GM21515 (cell line): ENCODE results near the gene OSBPL5.
"Not testable (repeated sequence)": the region's sequence is repeated elsewhere in the genome, so short reads cannot be mapped to it uniquely, and the experiment has no call there.

ENCODE experiments used
- ATAC-seq: cut with Tn5 transposase; IDR thresholded peaks from one replicate; pipeline ENCODE4 v1.9.1; 2021; ENCODE audit not compliant: unreplicated experiment

The OSBPL5 gene

DNA sequence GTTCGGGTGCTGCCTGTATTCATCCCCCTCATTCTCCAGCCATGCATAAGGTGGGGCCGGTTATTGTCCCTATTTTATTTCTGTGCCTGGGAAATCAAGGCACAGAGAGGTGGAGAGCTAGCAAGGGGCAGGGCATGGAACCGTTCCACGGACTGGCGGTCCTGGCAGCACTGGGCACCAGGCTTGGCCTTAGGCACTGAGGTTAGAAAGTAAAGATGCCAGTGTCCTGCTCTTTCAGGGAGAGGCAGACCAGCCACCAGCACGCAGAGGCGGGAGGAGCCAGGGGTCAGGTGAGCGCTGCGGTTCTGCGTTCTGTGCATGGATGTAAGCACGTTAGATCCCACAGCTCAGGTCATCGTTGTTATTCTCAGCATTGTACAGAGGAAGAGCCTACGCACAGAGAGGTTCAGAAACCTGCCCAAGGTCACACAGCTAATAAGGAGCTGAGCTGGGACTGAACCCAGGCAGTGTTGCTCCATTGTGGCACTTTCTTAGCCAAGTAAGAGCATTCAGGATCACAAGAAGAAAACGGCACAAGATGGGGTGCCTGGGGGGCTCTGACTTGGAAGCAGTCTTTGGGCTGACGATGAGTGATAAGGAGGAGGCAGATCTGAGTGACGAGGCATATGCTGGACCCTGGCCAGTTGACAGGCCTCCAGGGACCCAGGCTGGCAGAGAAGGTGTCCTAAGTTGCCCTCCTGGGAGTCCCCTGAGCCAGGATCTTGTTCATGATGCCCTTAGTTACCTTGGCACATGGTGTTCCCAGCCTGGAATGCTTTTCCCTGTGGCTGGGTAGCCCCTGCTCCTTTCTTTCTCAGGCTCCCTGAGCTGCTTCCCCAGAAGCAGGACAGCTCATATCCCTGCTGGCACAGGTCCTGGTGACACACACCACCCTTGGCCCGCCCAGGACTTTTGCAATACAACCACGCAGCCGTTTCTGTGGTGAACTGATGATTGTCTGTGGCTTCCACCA is 41.1 kb downstream of the OSBPL5 start:
- ATAC-seq = no peak

DNA sequence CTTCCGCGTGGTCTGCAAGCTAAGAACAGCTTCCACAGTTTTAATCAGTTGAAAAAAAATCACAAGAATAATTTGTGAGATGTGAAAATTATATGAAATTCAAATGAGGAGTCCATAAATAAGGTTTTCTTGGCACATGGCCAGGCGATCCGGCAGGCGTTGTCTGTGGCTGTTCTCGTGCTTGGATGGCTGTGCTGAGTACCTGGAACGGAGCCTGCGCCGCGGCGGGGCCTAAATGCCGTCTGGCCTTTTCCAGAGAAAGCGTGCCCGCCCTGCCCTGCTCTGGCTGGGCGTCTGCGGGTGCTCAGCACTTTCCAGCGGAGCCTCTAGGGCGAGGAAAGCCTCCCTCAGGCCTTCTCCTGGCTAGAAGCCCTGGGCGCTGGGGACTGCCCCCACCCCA is 41.8 kb downstream of the OSBPL5 start:
- no peak for ATAC-seq

DNA sequence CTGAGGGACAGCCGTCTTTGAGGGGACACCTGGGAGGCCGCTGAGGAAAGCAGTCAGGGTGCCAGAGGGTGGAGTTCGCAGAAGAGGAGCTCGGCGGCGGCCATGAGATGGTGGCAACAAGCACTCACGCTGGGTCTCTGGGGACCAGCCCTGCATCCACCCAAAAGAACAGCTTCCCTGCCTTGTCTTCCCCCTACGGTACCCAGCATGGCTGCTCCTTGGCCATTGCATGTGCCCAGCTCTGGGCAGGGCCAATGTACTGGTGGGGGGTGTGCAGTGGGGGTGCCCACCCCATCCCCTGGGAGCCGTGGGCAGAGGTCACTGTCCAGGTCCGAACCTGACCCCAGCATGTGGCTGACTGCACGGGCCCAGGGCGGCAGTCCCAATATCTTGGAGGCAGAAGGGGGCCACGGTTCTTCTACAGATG is 42.3 kb downstream of the OSBPL5 start:
- ATAC-seq = no peak

DNA sequence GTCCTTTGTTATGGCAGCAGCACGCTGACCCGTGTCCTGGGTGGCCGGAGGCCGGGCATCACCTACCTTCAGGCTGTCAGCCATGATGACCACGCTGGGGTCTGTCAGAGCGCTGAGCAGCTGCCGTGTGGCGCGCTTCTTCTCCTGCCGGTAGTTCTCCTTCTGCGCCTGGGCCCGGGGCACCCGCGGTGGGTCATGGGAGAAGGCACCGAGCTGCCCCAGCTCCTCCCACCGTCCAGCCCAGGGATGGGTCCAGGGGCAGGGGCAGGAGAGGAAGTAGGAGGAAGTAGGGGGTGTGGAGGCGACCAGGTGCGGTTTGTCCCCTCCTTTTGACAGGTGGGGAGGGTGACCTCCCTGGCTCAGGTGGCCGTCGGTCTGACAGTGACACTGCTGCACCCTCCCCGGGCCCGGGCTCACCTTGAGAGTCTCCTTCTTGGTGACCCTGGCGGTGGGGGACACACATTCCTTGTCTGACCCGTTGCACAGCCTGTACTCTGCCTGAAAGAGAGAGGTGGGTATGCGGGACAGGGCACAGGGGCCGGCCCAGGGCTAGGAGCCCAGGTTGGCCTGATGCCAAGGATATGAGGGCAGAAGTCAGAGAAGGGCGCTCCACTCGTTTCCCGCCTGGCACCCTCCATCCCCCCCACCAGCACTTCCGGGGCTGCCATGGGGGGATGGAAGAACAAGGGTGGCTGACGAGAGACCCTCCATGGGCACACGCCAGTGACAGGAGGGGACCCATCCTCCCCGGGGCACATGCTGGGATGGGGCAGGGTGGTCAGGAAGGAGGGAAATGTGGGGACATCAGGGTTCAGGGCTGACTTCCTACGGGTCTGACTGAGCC is 43.0 kb downstream of the OSBPL5 start:
- ATAC-seq = no peak

DNA sequence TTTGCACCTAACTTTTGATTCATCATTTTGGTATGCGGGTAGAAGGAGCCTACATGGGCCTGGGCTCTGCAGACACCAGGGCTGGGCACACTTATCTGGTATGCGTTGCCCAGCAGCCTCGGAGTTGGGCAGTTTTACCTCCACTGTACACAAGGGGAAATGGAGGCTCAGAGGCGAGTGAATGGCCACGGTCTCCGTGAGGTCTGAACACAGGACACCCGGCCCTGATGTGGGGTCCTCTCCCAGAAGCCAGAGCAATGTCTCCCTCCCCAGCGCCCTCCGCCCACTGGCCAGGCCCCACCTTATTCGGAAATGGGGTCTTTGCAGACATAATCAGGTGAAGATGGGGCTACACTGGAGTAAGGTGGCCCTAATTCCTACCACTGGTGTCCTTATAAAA is 43.7 kb downstream of the OSBPL5 start:
- ATAC-seq = no peak

DNA sequence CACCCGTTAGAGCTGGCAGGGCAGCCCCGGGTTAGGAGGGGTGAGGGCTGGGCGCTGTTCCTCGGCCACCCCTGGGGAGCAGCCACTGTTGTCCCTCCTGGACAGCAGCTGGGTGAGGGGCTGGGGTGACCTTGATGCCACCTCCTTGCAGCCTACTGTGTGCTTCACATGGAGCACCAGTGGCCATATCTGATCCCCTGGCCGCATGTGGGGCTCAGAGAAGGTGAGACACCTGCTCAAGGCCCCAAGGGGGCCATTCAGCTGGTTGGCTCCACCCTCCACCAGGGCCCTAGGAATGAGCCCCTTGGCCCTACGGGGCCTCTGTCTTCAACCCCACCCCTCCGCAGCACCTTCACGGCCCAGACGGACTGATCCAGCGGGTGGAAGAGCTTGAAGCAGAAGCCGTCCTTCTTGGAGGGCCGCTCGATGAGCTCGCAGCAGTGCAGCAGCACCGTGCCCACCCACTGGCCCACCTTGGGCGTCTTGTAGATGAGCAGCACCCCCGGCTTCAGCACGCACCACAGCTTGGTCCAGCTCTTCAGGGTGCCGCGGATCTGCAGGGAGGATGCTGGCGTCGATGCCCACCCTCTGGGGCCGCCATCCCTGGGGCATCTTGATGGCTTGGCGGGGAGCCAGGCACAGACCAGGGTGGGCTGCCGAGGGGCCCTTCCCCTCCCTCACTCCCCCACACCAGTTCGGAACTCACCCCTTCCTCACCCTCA is 44.9 kb downstream of the OSBPL5 start:
- no peak for ATAC-seq

DNA sequence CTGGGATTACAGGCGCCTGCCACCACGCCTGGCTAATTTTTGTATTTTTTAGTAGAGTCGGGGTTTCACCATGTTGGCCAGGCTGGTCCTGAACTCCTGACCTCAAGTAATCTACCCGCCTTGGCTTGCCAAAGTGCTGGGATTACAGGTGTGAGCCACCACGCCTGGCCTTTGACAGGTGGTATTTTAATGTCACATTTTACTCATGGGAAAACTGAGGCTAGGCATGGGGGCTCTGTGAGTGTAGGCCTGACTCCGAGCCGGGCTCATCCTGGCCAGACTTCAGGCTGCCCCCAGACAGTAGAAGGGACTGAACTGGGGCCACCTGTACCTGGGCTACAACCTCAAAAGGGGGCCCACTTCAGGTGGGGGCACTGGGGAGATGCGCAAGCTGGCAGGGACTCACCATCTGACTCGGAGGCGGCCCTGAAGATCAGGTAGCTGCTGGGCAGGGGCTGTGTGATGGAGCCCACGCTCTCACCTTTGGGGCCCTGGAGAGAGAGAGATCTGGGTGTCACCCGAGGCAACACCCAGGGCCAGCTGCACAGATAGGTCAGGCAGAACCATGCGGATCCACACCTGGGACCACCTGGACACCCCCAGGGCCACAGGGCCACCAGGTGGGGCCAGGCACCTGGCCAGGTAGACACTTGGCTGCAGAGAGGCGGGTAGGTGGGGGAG is 45.8 kb downstream of the OSBPL5 start:
- ATAC-seq = no peak

DNA sequence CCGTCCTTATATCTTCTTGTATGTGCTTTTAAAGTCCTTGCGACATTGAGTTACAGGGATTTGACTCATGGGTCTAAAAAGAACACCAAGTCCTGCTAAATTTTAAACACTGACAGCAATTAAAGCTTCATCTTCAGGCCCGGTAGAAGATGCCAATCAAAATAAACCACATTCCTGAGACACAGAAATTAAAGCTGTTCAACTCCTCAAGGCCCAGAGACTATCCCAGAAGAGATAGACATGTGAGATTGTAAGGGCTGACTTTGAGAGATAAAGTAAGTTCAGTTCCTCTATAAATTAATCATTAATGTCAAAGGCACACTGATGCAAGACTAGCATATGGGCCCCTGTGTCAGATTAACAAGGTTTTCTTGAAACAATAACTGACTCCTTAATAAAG is 49.8 kb downstream of the OSBPL5 start:
- no peak for ATAC-seq

DNA sequence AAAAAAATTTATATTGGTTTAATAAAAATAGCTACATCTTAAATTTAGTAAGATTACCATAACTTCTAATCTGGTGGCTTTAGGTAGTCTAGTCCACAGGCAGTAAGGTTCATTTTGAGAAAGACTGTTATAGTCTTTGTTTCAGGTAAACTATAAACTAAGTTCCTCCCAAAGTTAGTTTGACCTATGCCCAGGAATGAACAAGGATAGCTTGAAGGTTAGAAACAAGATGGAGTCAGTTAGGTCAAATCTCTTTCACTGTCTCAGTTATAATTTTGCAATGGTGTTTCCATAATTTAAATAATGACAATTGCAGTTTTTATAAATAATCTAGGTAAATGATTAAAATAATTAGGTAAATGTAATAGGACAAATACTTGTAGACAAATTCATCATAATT is 51.4 kb downstream of the OSBPL5 start:
- not testable (repeated sequence) for ATAC-seq

DNA sequence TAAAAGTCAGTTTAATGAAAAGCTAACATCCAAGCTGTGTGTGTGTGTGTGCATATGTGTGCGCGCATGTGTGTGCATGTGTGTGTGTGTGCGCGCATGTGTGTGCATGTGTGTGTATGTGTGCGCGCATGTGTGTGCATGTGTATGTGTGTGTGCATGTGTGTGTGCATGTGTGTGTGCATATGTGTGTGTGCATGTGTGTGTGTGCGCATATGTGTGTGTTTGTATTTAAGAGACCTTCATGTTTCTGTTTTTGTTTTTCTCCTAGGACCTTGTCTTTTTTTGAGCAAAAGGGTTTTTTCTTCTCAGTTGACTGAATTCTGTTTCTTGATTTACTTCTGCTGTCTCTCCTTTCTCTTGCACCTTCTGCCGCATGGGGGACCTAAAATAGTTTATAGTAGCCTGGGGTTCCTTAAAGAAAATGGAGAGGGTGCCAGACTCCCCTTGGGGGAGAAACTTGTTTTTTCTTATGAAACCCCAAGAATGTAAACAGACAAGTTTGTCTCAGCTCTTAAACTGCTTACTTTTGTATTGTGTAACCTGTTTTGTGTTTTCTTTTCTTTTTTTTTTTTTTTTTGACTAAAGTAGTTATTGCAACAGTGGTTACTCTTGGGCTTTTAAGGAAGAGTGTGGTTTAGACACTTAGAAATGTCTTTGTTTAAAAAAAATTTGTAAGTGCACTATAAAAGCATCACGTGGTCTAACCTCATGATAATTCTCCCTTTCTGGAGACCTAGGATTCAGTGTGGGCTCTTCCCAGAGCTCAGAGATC is 53.0 kb downstream of the OSBPL5 start:
- ATAC-seq = no peak

DNA sequence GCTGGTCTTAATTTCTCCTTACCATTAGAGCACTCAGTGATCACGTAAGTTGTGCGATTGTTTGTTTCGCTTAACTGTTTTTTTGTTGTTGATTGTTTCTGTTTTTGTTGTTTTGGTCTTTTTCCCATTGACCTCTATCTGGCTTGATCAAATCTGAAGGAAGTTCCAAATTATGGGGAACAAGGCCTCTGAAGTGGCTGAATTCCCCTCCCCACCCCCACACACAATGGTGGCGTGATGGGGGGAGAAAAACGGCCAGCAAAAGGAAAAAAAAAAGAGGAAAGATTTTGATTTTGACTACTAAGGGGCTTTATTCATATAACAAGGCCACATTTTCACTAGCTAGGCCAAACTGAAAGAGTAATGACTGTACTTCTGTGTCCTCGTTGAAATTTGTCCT is 53.6 kb downstream of the OSBPL5 start:
- no peak for ATAC-seq

DNA sequence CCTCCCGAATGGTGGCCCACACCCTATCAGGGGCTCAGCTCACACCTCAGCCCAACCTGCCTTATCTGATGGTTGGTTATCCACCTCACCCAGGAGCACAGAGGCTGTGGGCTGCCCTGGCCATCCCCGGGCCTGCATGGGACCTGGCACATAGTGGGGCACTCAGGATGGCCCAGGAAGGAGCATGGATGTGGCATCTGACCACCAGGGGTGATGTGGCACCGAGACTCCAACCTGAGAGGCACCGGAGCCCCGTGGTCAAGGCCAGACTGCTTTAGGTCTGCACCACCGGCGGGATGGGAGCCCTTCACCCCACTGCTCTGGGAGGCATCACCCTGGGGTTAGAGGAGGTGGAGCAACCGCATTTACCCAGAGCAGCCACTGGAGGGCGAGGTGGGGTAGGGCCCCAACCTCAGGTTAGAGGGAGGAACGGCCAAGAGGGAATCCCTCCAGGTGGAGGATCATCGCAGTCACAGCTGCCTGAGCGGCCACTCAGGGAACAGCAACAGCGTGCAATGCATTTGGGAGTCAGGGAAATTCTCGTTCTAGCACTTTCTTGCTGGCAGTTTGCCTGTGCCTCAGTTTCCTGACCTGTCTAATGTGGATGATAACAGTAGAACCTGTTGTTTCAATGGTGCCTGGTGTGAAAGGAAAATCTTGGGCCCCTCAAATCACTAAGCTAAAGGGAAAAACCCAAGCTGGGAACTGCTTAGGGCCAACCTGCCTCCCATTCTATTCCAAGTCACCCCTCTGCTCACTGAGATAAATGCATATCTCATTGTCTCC is 55.0 kb downstream of the OSBPL5 start:
- ATAC-seq = no peak

DNA sequence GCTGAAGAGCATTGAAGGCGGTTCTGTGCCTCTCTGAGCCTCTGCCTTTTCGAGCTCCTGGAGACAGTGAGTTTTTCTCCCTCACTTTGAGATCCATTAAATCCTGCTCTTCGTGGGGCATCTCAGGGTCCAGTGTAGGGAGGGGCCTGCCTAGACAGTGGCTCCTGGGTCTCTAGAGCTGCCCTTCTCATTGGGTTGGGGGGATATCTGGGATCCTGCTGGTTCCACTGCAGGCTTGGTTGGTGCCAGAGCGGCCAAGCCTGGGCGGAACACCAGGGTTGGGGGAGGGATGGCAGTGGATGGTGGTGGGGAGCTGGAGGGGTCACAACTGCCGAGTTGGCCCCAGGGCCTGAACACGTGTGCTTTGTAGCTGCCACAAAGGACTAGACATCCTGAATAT is 55.7 kb downstream of the OSBPL5 start:
- no peak for ATAC-seq

DNA sequence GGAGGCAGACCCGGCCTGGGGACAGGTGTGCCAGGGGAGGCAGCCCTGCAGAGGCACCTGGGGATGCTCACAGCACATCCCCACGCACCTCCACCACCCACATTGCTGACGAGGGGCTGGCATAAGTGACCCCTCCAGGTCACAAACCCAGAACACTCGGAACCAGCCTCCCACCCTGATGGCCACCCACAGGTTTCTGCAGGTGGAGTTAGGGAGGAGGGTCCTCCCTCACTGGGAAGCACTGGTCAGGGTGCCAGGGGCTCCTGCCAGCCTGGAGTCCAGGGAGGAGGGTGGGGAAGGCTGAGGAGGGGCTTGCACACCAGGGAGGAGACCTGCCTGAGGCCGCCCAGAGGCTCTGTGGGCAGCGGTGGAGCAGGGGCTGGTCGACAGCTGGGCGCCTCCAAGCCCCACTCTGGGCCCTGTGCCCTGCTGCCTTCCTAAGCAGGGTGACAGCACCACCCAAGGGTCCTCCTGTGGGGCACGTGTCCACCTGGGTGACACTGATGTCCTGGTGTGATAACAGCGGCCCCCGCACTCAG is 56.9 kb downstream of the OSBPL5 start:
- no peak for ATAC-seq

DNA sequence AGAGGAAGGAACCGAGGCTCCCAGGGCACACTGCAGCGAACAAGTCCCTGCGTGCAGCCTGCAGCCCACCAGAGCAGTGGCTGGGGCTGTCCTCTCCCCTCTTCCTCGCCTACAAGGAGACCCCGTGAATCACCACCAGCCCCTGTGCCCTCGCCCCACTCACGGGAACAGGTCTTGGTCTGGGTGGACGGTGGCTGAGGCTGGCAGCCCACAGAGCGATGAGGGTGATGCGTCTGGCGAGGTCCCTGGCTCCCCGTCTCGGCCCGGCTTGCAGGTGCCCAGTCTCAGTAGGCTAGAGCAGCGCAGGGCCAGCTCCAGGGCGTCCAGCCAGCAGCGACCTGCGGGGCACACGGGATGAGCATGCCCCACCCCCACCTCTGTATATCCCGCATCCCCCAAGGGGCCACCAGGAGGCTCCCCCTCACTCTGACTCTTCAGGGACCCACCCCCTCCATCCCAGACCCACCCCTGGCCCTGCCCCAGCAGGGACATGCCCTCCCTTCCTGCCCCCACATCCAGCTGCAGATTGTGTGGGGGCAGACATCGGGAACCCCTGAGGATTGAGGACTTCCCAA is 57.4 kb downstream of the OSBPL5 start:
- no peak for ATAC-seq

DNA sequence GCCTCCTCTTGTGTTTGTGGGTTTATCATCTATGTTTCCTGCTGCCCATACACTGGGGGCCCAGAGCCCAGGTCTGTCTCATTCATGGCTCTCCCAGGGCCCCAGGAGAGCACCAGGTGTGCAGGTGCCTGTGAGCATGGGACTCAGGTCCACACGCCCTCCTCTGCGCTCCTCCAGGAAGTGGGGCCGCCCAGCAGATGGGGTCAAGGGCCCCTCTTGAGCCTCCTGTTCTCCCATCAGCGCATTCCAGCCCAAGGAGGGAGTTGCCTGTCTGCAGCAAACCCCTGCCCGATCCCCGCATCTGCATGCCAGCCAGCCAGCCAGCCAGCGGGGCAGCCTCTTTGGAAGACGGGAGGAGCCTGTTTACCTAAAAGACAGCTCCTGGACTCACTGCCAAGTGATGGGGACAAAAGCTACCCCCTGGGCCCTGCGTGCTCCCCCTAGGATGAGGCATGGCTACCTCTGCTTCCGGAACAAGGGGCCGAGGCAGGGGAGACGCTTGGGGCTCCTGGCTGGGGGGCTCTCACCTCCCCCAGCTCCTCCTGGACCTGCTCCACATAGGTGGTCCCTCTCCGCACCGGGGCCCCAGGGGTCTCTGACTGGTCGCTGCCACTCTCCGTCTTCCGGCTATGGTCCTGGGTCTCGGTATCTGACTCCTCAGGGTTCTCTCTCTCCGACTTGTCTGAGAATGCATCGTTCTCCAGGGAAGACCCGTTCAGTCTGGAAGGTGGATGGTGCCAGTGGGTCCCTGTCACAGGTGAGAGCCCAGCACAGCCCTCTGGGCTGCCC is 58.2 kb downstream of the OSBPL5 start:
- ATAC-seq = no peak

DNA sequence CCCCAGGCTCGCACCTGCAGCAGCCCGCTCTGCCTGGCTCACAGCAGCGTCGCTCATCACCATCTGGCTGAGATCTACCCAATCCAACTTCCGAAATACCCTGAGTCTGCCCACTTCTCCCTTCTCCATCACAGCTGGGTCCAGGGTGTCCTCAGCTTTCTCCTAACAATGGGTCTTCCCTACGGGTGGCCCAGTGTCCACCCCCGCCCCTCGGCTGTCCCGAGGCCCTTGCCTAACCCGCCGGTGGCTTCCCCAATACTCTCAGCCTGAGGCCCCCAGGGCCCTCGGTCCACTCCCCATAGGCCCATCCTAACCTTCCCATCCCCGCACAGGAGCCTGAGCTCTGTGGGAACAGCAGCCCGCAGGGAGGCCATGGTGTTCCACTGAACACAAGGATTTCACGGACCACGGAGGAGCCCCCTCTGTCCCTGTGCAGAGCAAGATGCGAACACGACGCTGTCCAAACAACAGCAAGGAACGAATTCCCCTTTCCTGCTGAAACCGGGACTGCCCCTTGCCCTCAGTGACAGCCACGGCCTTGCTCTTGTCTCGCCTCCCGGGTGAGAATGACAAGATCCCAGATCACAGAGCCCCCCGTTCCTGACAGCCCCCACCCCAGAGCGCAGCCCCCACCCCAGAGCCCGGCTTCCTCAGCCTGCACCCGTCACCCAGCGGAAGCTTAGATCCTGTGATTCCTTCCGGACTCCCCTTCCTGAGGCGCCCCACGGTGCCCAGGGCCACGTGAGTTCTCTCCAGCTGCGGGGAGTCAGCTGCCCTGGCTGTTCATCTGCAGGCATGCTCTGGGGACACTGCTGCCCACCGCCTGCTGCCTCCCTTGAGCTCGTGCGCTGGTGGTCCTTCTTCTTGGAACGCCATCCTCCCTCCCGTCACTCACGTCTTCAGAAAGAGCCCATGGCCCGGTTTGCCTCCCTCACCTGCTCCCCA is 59.0 kb downstream of the OSBPL5 start:
- ATAC-seq = no peak
